ELR (cell line): Measurements from ENCODE around the gene MCM8.

Source experiments
- DNase-seq: peaks from one replicate; pipeline ENCODE4 v3.0.0-alpha.2; 2015; ENCODE audit warnings: low read depth

The MCM8 gene

DNA sequence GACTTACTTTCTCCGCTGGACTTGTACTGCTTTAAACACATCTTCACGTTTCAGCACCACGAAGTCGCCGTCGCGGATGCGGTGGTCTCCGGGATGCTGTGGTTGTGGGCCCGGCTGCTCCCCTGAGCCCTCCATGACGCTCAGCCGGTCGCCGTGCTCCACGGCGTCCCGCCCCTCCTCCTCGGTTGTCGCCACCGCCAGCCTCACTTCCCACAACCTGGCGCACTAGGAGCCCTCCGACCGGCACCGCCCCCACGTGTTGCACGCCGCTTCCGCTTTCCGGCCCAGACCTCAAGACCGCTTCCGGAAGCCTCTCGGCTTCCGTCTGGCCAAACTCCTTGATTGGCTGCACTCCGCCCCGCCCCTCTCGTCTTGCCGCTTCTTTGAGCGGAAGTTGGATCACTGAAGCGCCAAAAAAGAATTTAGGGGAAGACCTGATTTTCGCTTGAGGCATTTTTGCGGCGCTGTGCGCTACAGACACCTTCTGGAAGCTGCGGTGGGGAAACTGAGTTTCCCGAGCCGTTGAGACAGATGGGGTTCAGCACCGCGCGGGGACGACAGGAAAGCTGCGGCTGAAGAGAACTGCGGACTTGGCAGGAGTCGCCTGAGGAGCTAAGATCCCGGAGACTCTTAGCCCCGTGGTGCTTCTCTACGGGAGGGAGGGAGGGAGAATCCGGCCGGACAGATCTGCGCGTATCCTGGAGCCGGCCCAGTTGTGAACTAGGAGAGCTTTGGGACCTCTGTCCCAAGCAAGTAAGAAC is at the start of gene MCM8, which contains the start of gene TRMT6:
Gene MCM8 (plus strand): TSS at position 382 of the 761 bp plus-strand sequence. CDS start 1,364 bp downstream, outside the sequence.
Gene TRMT6 (minus strand): TSS at position 263 of the 761 bp plus-strand sequence. CDS start 128 bp downstream, at position 135.
- DNase-seq: peak; percentile 96

DNA sequence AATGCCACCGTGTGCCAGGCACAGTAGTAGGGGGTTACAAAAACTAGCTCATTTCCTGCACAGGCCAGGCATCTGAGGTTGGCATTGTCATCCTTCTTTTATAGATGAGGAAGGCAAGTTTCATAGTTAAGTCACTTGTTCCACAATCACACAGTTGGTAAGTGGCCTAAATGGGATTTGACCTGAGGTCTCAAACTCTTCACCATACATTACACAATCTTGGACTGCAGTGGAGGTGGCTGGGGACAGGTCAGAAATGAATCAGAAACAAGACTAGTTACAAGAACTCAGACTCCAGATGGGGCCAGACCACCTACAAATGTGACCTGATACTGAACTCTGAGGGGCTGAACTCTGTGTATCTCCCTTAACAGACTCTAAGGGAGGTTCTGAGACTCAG is 49.5 kb upstream of the MCM8 start:
- no peak for DNase-seq

DNA sequence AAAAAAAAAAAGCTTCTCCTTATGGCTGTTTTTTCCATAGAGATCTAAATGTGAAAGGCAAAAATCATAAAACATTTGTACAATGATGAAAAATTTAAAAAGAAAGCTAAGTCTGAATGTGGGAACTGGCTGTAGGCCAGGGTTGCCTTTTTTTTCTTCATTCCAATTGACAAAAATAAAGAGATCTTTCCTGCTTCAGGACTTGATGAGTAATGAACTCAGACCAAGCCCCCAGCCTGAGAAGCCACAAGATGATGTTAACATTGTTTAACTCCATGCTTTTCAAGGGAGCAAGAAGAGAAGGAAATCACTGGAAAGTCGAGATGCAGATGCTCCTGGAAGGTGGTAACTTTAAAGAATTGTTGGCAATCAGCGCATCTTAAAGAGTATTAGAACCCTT is 41.5 kb upstream of the MCM8 start:
- DNase-seq: no peak

DNA sequence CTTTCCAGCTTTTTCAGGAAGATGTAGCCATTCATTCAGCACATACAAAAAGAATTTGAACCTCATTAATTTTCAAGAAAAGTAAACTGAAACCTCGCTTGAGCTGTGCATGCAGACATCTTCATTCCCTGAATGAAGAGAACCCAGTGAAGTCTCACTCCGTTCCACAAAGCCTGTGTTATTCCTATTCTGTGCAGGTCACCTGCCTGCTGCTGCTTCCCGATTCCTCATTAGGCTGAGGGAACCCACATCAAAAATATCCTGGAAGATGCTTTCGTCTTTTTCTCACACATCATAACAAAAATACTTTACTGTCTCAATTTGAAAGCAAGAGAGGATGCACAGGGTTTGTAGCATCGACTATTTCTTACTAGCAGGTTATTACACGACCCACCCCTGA is 40.3 kb upstream of the MCM8 start:
- DNase-seq: no peak

DNA sequence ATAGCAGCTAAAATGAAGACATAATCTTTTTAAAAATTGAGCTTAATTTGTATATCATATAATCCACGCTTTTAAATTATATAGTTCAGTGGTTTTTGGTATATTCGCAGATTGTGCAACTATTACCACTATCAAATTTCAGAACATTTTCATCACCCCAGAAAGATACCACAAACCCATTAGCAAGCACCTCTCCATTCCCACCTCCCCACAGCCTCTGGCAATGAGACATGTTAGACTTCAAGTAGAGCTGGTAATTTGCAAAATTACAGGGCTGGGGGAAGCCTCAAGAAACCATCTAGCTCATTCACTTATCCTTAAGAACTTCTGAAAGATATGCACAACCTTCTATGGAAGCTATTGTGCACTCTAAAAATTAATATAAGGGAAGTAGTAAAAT is 37.3 kb upstream of the MCM8 start:
- DNase-seq: no peak

DNA sequence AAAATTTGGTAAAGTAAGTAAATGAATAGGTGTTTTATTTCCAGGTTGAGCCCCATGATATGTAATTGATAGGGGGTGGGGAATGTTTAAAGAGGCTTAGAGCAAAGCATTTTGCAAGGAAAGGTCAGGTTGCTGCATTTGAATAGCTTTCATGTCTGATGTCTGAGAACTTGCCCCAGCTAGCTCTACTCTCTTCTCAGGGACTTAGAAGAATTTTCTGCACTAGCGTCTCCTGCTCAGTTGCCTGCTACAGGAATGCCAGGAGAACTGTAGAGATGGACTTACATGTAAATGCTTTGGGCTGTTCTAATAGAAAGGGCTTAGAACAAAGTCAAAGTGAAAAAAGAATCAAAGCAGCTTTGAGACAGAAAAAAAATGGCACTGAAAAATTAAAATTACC is 35.6 kb upstream of the MCM8 start:
- no peak for DNase-seq

DNA sequence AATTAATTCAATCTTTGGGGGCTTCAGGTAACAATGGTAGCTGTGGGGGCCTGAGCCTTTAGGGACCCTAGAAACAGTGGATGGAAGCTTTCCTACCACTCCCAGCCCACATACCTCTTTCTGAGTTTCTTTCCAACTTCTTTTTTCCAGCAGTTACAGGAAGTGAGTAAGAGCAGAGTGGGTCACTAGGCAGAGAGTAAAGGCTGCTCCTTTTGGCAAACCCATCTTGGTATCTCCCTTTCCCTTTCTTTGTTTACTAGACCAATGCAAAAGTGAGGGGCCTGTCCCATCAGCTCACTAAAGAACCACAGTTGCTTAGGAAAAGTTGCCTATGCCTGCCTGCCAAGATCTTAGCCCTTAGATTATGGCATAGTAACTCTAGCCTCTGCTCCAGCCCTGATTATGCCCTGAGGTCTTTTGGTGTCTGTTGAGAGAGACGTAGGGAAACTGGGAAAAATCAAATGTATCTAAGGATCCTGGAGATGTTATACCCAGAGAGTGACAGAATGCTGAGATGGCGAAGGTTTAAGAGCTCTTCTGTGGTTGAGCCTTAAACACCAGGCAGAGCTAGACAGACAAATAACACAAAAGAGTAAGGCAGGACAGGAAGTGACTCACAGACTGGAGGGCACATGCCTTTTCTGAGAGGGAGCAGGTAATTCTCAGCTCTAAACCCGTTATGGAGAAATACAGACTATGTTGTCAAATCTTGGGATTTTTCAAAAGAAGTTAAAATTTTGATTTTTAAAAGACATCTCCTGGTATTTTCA is 31.4 kb upstream of the MCM8 start:
- DNase-seq: peak; percentile 78

DNA sequence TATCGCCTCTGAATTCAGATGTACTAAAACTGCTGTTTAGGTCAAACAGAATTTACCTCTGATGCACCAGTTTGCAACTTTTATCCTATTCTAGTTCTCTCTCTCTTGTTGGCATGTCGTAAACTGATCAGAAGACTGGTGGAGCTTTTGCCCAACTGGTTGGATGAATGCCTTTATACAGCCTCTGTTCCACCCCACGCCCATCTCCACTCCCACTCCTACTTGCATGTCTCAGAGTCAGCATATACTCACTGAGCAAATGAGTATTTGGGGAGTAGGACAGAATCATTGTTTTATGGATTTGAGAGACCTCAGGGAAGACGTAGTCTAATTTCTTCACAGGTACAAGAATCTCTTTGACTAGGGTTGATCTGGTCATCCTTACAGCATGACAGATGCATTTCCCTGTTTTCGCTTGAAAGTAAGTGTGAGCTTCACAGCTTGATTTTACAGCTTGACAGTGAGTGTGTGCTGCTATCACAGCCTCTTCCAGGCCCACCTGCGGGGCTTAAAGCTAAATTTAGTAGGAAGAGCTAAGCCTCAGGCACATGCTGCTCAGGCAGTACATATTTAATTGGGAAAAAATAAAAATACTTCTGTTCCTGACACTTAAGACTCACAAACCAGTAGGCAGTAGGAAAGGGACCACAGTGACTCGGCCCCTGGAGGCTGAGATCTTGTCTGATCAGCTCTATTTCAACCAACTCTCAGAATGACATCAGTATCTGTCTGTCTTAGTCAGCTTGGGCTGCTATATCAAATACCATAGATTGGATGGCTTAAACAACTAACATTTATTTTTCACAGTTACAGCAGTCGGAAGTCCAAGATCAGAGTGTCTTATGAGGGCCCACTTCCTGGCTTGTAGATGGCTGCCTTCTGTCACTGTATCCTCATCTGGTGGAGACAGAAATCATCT is 30.6 kb upstream of the MCM8 start:
- DNase-seq: peak; percentile 33

DNA sequence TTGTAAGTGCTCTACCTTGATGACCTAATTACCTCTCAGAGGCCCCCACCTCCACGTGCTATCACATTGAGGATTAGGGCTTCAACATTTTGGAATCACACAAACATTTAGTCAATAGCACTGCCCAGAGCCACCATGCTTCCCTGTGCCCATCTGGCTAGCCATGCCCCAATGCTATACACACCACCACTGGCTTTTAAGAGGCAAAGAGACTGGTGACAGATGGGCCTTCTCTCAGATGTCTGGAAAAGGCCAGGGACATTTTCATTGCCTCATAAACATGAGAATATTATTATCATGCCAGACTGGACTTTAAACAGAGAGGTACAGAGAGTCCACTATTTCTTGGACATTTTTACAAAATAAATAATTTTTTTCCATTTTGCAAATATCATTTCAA is 29.9 kb upstream of the MCM8 start:
- no peak for DNase-seq

DNA sequence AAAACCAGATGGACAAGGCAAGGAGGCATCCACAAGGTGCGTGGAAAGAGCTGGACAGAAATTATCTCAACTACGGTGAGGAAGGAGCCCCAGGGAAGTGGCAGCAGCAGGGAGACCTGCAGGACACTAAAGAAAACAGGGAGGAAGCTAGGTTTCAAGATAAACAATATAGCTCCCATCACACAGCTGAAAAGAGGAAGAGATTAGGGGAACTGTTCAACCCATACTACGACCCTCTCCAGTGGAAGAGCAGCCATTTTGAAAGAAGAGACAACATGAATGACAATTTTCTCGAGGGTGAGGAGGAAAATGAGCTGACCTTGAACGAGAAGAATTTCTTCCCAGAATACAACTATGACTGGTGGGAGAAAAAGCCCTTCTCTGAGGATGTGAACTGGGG is 27.0 kb upstream of the MCM8 start:
- DNase-seq: no peak

DNA sequence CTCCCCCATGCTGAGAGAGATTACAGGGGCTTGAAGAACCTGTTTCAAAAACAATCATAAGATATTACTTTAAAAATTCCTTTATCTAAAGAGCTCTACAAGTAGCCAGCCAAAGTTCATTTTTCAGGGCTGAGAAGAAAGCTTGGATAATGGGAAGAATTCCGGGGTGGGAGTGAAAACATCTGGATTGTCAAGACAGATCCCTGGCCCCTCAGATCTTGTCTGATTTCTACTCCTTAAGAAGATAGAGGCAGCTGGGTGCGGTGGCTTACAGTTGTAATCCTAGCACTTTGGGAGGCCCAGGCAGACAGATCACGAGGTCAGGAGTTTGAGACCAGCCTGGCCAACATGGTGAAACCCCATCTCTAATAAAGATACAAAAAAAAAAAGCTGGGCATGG is 24.9 kb upstream of the MCM8 start:
- DNase-seq: no peak

DNA sequence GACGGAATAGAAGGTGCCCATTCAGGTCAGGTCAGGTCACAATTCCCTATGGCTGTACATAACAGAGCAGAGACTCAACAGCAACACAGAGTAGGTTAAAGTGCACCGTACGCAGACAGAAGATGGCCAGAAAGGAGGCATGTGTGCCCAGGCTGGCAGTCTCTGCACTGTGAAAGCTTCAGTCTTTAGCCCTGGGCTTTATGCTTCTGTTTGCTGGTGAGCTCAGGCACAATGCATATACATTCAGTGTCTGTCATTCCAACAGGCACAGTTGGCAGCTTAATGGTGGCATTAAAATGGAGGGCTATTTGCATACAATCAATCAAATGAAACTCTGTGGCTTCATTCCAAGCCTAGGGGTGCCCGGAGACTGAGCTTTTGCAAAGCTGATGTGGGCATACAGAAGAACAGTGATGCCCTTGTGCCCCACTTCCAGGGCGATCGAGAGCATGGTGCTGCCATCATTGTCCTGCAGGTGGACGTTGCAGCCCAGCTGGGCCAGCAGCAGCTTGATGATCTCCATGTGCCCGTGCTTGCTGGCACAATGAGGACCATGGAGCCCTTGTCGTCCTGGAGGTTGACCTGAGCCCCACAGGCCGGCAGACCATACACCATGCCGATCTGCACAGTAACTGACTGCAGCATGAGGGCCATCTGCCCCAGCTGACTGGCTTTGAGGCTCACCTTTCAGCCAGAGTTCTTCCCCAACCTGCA is 22.5 kb upstream of the MCM8 start:
- no peak for DNase-seq

DNA sequence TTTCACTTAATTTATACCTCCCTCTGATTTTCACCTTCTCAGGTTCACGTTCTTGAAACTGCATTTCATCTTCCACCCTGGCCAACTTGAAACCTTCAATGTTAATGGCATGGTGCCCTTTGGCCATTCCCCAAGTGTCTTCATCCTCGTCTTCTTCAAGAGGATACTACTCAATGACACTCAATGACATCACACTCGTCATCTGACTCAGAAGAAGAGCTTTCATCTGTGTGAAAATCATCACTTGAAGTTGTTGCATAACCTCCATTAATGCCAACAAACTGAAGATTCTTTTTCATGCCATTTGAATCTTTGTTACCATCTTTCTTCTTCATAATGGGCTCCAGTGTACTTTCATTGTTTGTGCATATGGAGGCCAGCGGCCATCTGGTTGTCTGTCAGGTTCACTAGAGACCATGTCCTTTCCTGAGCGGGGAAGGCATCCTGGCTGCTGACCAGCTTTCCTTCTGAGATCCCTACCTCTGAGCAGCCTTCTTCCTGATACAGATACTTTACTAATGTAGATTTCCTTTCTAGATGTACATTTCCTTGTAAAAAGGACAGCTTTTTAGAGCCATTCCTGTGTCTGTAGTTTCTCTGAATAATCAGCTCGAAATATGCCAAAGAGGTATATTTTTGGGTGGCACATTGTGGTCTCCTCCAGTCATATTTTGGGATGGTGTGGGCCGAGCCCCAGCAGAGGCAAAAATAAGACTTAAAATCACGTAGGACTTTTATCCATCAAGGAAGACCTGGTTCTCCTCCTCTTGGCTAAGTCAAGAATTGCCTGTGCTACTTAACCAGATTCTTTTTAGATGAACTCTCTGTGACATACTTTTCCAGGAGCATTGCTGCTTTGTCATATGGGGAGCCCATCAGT is 21.4 kb upstream of the MCM8 start:
- no peak for DNase-seq

DNA sequence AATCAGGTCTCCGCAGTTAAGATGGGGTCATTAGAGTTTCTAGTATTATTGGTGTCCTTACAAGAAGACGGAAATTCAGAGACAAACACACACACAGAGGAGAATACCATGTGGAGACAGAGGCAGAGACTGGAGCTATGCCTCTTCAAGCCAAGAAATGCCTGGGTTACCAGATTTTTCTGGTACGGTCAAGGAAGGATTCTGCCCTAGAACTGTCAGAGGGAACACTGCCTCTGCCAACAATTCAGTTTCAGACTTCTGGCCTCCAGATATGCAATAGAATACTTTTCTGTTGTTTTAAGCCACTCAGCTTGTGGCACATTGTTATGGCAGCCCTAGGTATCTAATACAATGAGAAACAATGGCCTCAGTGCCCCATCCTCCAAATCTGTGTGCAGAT is 19.0 kb upstream of the MCM8 start:
- no peak for DNase-seq

DNA sequence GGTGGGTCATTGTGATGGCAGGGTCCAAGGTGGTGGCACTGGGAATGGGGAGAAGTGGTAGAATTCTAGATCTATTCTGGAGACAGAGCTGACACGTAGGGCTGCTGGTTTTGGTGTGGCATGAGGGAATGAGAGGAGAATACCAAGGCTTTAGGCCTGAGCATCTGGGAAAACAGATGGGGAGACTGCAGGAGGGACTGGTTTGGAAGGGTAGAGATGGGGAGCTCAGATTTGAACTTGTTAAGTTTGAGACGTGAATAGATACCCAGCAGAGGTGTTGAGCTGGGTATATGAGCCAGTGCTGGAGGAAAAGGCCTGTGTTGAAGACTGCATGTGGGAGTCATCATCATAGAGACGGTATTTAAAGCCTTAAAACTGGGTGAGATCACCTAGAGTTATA is 17.7 kb upstream of the MCM8 start:
- DNase-seq: no peak

DNA sequence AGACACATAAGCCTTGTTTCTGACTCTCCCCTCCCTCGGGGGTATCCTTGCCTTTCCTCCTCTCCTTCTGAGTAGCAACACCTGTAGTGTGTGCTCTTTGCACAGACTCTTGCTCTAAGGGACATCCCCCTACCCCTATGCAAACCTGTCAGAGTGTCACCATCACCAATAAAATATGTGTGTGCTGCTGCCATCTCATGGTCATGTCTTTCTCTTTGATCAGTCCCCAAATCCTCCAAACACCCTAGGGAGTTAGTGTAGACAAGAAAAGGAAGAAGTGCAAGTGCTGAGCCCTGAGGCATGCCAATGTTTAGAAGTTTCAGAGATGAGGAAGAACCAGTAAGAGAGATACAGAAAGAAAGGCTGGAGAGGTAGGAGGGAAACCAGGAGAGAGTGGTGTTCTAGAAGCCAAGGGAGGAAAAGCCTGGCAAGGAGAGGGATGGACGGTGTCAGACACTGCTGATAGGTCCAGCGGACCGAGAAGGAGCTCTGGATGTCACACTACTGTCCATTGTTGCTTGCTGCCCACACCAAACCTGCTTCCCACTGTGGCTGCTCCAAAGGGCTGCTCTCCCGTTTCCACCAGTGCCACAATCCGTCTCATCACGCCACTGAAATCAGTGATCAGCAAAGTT is 16.5 kb upstream of the MCM8 start:
- peak; percentile 37 for DNase-seq

DNA sequence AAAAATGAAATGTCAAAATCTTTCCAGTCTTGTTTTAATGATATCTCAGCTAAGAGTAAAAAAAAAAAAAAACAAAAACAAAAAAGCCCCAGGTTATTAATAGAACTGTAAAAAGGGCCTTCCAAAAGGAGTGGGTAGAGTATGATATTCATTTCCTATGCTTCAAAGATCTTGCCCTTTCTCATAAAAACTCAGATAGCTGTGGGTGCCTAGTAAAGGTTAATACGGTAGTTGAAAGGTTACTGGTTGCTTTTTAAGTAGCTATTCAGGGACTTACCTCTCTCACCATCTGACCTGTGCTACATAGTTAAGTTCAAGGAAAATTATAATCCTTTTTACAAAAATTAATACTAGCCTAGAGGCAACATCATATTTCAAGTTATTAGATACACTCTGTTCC is 15.1 kb upstream of the MCM8 start:
- DNase-seq: no peak

DNA sequence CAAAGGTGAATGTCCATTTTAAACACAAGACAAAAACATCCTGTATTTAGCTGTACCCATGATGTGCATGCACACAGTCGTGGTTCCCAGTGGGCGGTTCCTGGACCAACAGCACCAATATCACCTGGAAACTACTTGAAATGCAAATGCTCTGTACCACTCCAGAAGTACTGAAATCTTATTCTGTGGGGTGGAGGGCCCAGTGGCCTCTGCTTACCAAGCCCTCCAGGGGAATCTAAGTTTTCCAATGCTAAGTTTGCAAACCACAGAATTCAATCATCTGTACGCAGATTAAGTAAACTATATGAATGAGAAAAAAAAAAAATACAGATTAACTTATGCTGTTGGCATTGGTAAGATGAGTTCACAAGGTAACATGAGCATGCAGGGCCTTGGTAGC is 14.2 kb upstream of the MCM8 start:
- no peak for DNase-seq

DNA sequence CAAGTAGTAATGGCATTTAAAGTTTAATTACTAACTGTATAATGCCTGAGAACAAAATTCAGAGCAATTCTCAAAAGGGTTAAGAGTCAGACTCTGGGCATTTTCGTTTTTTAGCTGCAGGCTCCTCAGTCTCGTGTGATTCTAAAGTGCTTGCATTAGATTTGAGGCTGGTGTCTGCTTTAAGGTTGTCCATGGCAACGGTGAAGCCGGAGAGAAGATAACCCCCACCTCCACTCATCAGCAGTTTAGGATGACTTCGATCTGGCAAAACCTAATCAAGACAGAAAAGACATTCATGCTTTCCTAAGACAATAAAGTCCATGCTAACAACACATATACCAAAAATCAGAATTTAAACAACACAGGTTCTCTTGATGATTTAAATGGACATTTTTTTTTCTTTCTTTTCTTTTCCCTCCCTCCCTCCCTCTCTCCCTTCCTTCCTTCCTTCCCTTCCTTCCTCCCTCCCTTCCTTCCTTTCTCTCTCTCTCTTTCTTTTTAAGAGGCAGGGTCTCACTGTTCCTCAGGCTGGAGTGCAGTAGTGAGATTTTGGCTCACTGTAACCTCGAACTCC is 11.9 kb upstream of the MCM8 start:
- DNase-seq: no peak

DNA sequence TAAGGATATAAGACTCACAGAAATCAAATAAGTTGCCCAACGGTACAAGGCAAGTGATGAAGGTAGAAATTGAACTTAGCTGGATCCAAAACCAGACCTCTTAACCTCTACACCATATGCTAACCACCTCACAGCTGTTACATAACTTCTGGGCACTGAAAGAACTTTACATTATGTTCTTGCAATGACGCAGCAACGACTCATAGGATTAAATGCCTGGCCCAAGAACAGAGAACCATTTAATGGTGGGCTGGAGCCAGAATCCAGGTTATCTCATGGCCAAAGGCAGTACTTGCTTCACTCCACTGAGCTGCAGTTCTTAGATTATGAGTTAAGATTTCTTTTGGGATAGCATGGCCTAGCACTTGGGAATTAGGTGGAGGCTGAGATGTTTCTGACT is 4.5 kb upstream of the MCM8 start:
- DNase-seq: peak; percentile 90
